IMR-90 (cell line): ENCODE results near the gene HMGN2. TPM values are rescaled to one million over a fixed set of nuclear protein-coding genes. Genes with fewer than 3 reads are reported as not detected.

Experiments used
- ATAC-seq: fragments of 200-7000 bp; cut with Tn5 transposase; 2 replicates; pipeline ENCODE4 v1.9.1; 2020; ENCODE audit warnings: low read depth, mild to moderate bottlenecking, moderate library complexity
- BruUV-seq: library from RNA; stranded (reverse); fragments of 400-500 nt; replicated peaks from 2 replicates; lab custom pipeline; 2021; lab: Mats Ljungman, UMichigan
- CTCF ChIA-PET: fragments of 300-600 bp; formaldehyde crosslinking; extraction: SDS; loops from one replicate; lab custom pipeline; 2021; ENCODE audit warnings: antibody characterized with exemption; lab: Yijun Ruan, JAX
- POLR2A ChIA-PET: fragments of 300-600 bp; sonication (Branson Sonifier 250); formaldehyde crosslinking; loops from one replicate; lab custom pipeline; 2022; ENCODE audit warnings: antibody characterized with exemption; ENCODE audit not compliant: unreplicated experiment; lab: Charles Lee
- DNase-seq: peaks from one replicate; pipeline ENCODE4 v3.0.0; 2013
- H2AFZ ChIP-seq: replicated peaks from 2 replicates; pipeline ENCODE3; 2013; ENCODE audit warnings: low read length, mild to moderate bottlenecking; ENCODE audit not compliant: poor library complexity
- H2AK5ac ChIP-seq: 2 replicates; pipeline ENCODE4 v1.6.1; 2013; ENCODE audit warnings: low read depth, low read length, inconsistent platforms
- H2AK9ac ChIP-seq: replicated peaks from 2 replicates; pipeline ENCODE3; 2013; ENCODE audit warnings: mild to moderate bottlenecking, low read depth, low read length, moderate library complexity; ENCODE audit not compliant: poor library complexity
- H2BK120ac ChIP-seq: 2 replicates; pipeline ENCODE4 v1.6.1; 2013; ENCODE audit warnings: low read depth, low read length, inconsistent platforms
- H2BK15ac ChIP-seq: 3 replicates; pipeline ENCODE4 v1.6.1; 2013; ENCODE audit warnings: low read depth, low read length, inconsistent platforms
- H2BK20ac ChIP-seq: 2 replicates; pipeline ENCODE4 v1.6.1; 2013; ENCODE audit warnings: low read depth, mild to moderate bottlenecking, inconsistent platforms, low read length, moderate library complexity
- H2BK5ac ChIP-seq: 2 replicates; pipeline ENCODE4 v1.6.1; 2013; ENCODE audit warnings: mild to moderate bottlenecking, low read depth, low read length, inconsistent platforms; ENCODE audit not compliant: poor library complexity, severe bottlenecking
- H3K14ac ChIP-seq: replicated peaks from 2 replicates; pipeline ENCODE4 v1.6.1; 2013; ENCODE audit warnings: low read depth, low read length, inconsistent platforms
- H3K18ac ChIP-seq: 2 replicates; pipeline ENCODE4 v1.6.1; 2013; ENCODE audit warnings: low read depth, low read length, control low read depth
- H3K23ac ChIP-seq: 2 replicates; pipeline ENCODE4 v1.6.1; 2013; ENCODE audit warnings: low read depth, low read length, inconsistent platforms
- H3K27ac ChIP-seq: 2 replicates; pipeline ENCODE4 v1.5.1; 2013; ENCODE audit warnings: mild to moderate bottlenecking, control low read depth, low read length; ENCODE audit not compliant: insufficient read depth
- H3K27me3 ChIP-seq: 2 replicates; pipeline ENCODE4 v1.6.1; 2013; ENCODE audit warnings: low read length; ENCODE audit not compliant: control insufficient read depth, insufficient read depth
- H3K36me3 ChIP-seq: 2 replicates; pipeline ENCODE4 v1.6.1; 2013; ENCODE audit warnings: low read length, mixed read lengths; ENCODE audit not compliant: control insufficient read depth, insufficient read depth
- H3K4ac ChIP-seq: 2 replicates; pipeline ENCODE4 v1.6.1; 2013; ENCODE audit warnings: low read depth, low read length, inconsistent platforms
- H3K4me1 ChIP-seq: 2 replicates; pipeline ENCODE4 v1.6.1; 2013; ENCODE audit warnings: low read length, mixed read lengths; ENCODE audit not compliant: control insufficient read depth, insufficient read depth
- H3K4me2 ChIP-seq: 2 replicates; pipeline ENCODE4 v1.6.1; 2013; ENCODE audit warnings: low read depth, mild to moderate bottlenecking, control low read depth, low read length, moderate library complexity
- H3K4me3 ChIP-seq: 2 replicates; pipeline ENCODE4 v1.5.1; 2013; ENCODE audit warnings: low read depth, mild to moderate bottlenecking, control low read depth, low read length, moderate library complexity; ENCODE audit not compliant: insufficient read depth
- H3K56ac ChIP-seq: 2 replicates; pipeline ENCODE4 v1.6.1; 2013; ENCODE audit warnings: low read length, inconsistent platforms; ENCODE audit not compliant: insufficient read depth; ENCODE audit errors: extremely low read depth
- H3K79me1 ChIP-seq, 2 experiments: 2 replicates each; pipeline ENCODE4 v1.6.1; 2013; ENCODE audit warnings: low read length in 2 of 2, inconsistent platforms in 1 of 2, low read depth in 1 of 2
- H3K9ac ChIP-seq: 2 replicates; pipeline ENCODE4 v1.6.1; 2013; ENCODE audit warnings: low read depth, low read length, control low read depth
- H3K9me1 ChIP-seq: 2 replicates; pipeline ENCODE4 v1.6.1; 2013; ENCODE audit warnings: low read length, inconsistent platforms; ENCODE audit not compliant: insufficient read depth
- H3K9me3 ChIP-seq: 2 replicates; pipeline ENCODE4 v1.6.1; 2013; ENCODE audit warnings: low read length; ENCODE audit not compliant: control insufficient read depth, insufficient read depth
- H4K20me1 ChIP-seq: 2 replicates; pipeline ENCODE4 v1.6.1; 2013; ENCODE audit warnings: low read length, inconsistent platforms; ENCODE audit not compliant: insufficient read depth
- H4K5ac ChIP-seq: 2 replicates; pipeline ENCODE4 v1.6.1; 2013; ENCODE audit warnings: mild to moderate bottlenecking, low read depth, low read length, control low read depth
- H4K8ac ChIP-seq, 2 experiments: 2 replicates each; pipeline ENCODE4 v1.6.1; 2013; ENCODE audit warnings: low read depth in 2 of 2, low read length in 2 of 2, control low read depth in 1 of 2, inconsistent platforms in 1 of 2
- H4K91ac ChIP-seq: 2 replicates; pipeline ENCODE4 v1.6.1; 2013; ENCODE audit warnings: low read depth, low read length, inconsistent platforms; ENCODE audit not compliant: insufficient read depth
- BHLHE40 ChIP-seq: fragments of 150-350 bp; IDR thresholded peaks from 2 replicates; pipeline ENCODE4 v1.6.1; 2016; ENCODE audit warnings: mild to moderate bottlenecking, low read depth, low read length
- CEBPB ChIP-seq: IDR thresholded peaks from 2 replicates; pipeline ENCODE4 v1.6.1; 2012; ENCODE audit warnings: low read depth, low read length, improper control_type of control experiment
- CHD1 ChIP-seq: IDR thresholded peaks from 2 replicates; pipeline ENCODE4 v1.6.1; 2012; ENCODE audit warnings: low read depth, low read length, improper control_type of control experiment
- MAZ ChIP-seq: IDR thresholded peaks from 2 replicates; pipeline ENCODE4 v1.6.1; 2012; ENCODE audit warnings: low read depth, mild to moderate bottlenecking, low read length, improper control_type of control experiment, moderate library complexity, borderline replicate concordance
- WGBS, 2 experiments: methylation state at CpG; one replicate each; pipeline versions ENCODE4 v1.1.5 to v1.1.7; 2013; ENCODE audit warnings: missing lambda C conversion rate in 2 of 2; ENCODE audit not compliant: insufficient read length in 1 of 2; ENCODE audit errors: extremely low coverage in 2 of 2; 5-methylcytosine and 5-hydroxymethylcytosine counted together
- dilution Hi-C: fragments of 300-500 bp; cut with HindIII; formaldehyde crosslinking; loops from one replicate; pipeline ENCODE4 v1.14.3; 2018; ENCODE audit warnings: low sequenced_read_pairs; ENCODE audit not compliant: unreplicated experiment
- in situ Hi-C: fragments of 300-500 bp; cut with MboI; formaldehyde crosslinking; loops from 3 replicates; pipeline ENCODE4 v1.14.3; 2019; ENCODE audit warnings: low sequenced_read_pairs, inconsistent platforms, mixed read lengths
- intact Hi-C: fragments of 100-400 bp; cut with micrococcal nuclease; formaldehyde crosslinking; loops from 2 replicates; pipeline ENCODE4 v1.10.0; 2022
- polyA plus RNA-seq, 3 experiments: library from polyadenylated mRNA; depleted of rRNA; stranded (reverse); fragments of >200 nt; gene quantifications; 2 replicates each; pipeline ENCODE4 v1.2.3, GENCODE V29; 2012; ENCODE audit warnings: low replicate concordance in 1 of 3
- total RNA-seq: library from RNA; depleted of rRNA; stranded (reverse); fragments of >200 nt; gene quantifications from 2 replicates; pipeline ENCODE4 v1.2.3, GENCODE V29; 2012

The HMGN2 gene
- total and polyA plus RNA-seq, 2 of the 4 experiments (the other 2 are of a cell fraction), result 367 to 505 TPM

DNA sequence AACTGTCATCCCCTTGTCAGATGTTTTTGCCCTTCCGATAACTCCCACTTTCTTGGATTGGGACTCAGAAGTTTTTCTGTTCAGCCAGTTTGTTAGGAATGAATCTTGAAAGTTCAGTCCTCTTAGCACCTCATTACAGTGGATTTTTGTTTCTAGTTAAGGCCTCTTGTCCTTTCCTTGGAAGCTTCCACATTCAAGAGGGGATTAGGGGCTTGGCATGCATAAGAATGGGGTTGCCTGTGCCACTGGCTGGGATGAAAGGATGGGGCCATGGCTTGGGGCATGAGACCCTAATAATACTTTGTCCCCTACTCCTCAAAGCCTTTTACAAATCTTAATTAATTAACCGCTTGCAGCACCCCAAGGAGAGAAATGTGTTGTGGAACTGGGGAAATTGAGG, 42.5 kb upstream of the HMGN2 start:
- CTCF ChIA-PET, result interaction anchor here (1.9 kb wide), 1 partner anchor 13 kb away, joined by 9 read pairs; no protein-coding TSS in a partner anchor
- dilution Hi-C loops, result no loop called here
- WGBS, 2 experiments, result no CpG with 5 or more reads among the region's 2 CpGs

More for the DNA sequence above, 42.5 kb upstream of the HMGN2 start:
- in situ Hi-C loops, result no loop called here
- Histone ChIP-seq H4K91ac (no peak overlapping the region), H3K9ac (no peak overlapping the region), H2AK9ac (no peak overlapping the region), H3K4ac (no peak overlapping the region), H2BK5ac (no peak overlapping the region), H3K27me3 (peaks cover 19% of the 10 kb centered on the region), H3K4me3 (no peak overlapping the region), H2AK5ac (no peak overlapping the region), H3K18ac (no peak overlapping the region), H3K27ac (no peak overlapping the region), H3K79me1 (peaks cover 20 to 23% of the 10 kb centered on the region in 2 experiments), H4K8ac (no peak overlapping the region), H2BK120ac (no peak overlapping the region), H3K36me3 (peaks cover 4% of the 10 kb centered on the region; the same call in 1 of the 2 replicates), H3K14ac (no peak overlapping the region), H2BK20ac (no peak overlapping the region), H3K23ac (no peak overlapping the region), H3K9me3 (no peaks in the 10 kb centered on the region), H3K56ac (no peak overlapping the region), H3K4me2 (no peak overlapping the region), H3K4me1 (peaks cover 1% of the 10 kb centered on the region; the same call in 1 of the 2 replicates), H2AFZ (no peak overlapping the region), H3K9me1 (peaks cover 5% of the 10 kb centered on the region; the same call in 1 of the 2 replicates), H2BK15ac (no peak overlapping the region), H4K20me1 (no peaks in the 10 kb centered on the region), H4K5ac (no peak overlapping the region)
- POLR2A ChIA-PET, result no interaction called here
- intact Hi-C loops, result no loop called here
- BruUV-seq, result no TSS peak
- TF ChIP-seq CEBPB, result no peak
- TF ChIP-seq CHD1, result no peak
- no peak for TF ChIP-seq MAZ
- no peak for TF ChIP-seq BHLHE40
- ATAC-seq (no peak), DNase-seq (no peak)
